WTC11 (cell line): Measurements from ENCODE around the gene CFAP92. TPM values are rescaled to one million over a fixed set of nuclear protein-coding genes. Genes with fewer than 3 reads are reported as not detected.

Experiments used
- ATAC-seq: fragments of 200-7000 bp; cut with Tn5 transposase; 2 replicates; pipeline ENCODE4 v1.10.0; 2021; ENCODE audit warnings: mild to moderate bottlenecking, moderate library complexity
- CTCF ChIA-PET: fragments of 300-600 bp; sonication (Branson Sonifier 250); formaldehyde crosslinking; loops from one replicate; lab custom pipeline; 2021; ENCODE audit warnings: antibody characterized with exemption; lab: Charles Lee
- POLR2A ChIA-PET: fragments of 350-600 bp; sonication (Branson Sonifier 250); formaldehyde crosslinking; loops from one replicate; lab custom pipeline; 2021; ENCODE audit warnings: antibody characterized with exemption; lab: Charles Lee
- DNase-seq: peaks from one replicate; pipeline ENCODE4 v3.0.0; 2021; ENCODE audit warnings: low spot score
- H3K27ac Mint-ChIP-seq: 2 replicates; pipeline ENCODE4 v1.8.0; 2021; ENCODE audit warnings: mixed read lengths
- H3K27me3 Mint-ChIP-seq: 2 replicates; pipeline ENCODE4 v1.8.0; 2021; ENCODE audit warnings: low read depth, mild to moderate bottlenecking, moderate library complexity, mixed read lengths
- H3K36me3 Mint-ChIP-seq: 2 replicates; pipeline ENCODE4 v1.8.0; 2021; ENCODE audit warnings: mixed read lengths
- H3K4me1 Mint-ChIP-seq: 2 replicates; pipeline ENCODE4 v1.8.0; 2022; ENCODE audit warnings: mixed read lengths
- H3K4me3 Mint-ChIP-seq: 2 replicates; pipeline ENCODE4 v1.8.0; 2021; ENCODE audit warnings: mild to moderate bottlenecking, moderate library complexity, mixed read lengths
- H3K9me3 Mint-ChIP-seq: 2 replicates; pipeline ENCODE4 v1.8.0; 2021; ENCODE audit warnings: mixed read lengths
- AFF4 ChIP-seq: sonication (generic); formaldehyde crosslinking; IDR thresholded peaks from 2 replicates; pipeline ENCODE4 v1.8.1; 2023; ENCODE audit warnings: mild to moderate bottlenecking, missing genetic modification reagents, borderline replicate concordance
- CDX4 ChIP-seq: fragments of 250-450 bp; sonication (Bioruptor Pico); IDR thresholded peaks from 2 replicates; pipeline ENCODE4 v1.9.0; 2021; ENCODE audit warnings: moderate library complexity, mild to moderate bottlenecking, inconsistent platforms, borderline replicate concordance
- FOXP1 ChIP-seq: sonication (generic); formaldehyde crosslinking; IDR thresholded peaks from 2 replicates; pipeline ENCODE4 v1.8.0; 2022; ENCODE audit warnings: missing genetic modification reagents, mild to moderate bottlenecking, moderate library complexity, borderline replicate concordance
- GABPB1 ChIP-seq: sonication (generic); formaldehyde crosslinking; IDR thresholded peaks from 2 replicates; pipeline ENCODE4 v1.8.1; 2023; ENCODE audit warnings: mild to moderate bottlenecking, missing genetic modification reagents
- PRRX2 ChIP-seq: fragments of 250-450 bp; sonication (Bioruptor Pico); IDR thresholded peaks from 2 replicates; pipeline ENCODE4 v1.8.0; 2021; ENCODE audit warnings: mild to moderate bottlenecking
- SMAD4 ChIP-seq: sonication (generic); formaldehyde crosslinking; IDR thresholded peaks from 2 replicates; pipeline ENCODE4 v1.8.0; 2022; ENCODE audit warnings: mild to moderate bottlenecking, missing genetic modification reagents
- USF2 ChIP-seq: sonication (generic); formaldehyde crosslinking; IDR thresholded peaks from 2 replicates; pipeline ENCODE4 v1.8.1; 2023; ENCODE audit warnings: mild to moderate bottlenecking, missing genetic modification reagents, moderate library complexity
- ZNF121 ChIP-seq: sonication (generic); formaldehyde crosslinking; IDR thresholded peaks from 2 replicates; pipeline ENCODE4 v1.8.0; 2023; ENCODE audit warnings: missing genetic modification reagents
- ZNF281 ChIP-seq: sonication (generic); formaldehyde crosslinking; IDR thresholded peaks from 2 replicates; pipeline ENCODE4 v1.8.0; 2023; ENCODE audit warnings: mild to moderate bottlenecking, missing genetic modification reagents
- total RNA-seq: library from RNA; stranded (reverse); gene quantifications from 3 replicates; pipeline ENCODE4 v1.2.3, GENCODE V29; 2021
- TF ChIP-seq, protein P1 (sequence below): fragments of 250-450 bp; sonication (Bioruptor Pico); IDR thresholded peaks from 2 replicates; pipeline ENCODE4 v1.9.0; 2021; ENCODE audit warnings: mild to moderate bottlenecking, borderline replicate concordance
- TF ChIP-seq, protein P2 (sequence below): sonication (generic); formaldehyde crosslinking; IDR thresholded peaks from 2 replicates; pipeline ENCODE4 v1.8.0; 2023; ENCODE audit warnings: missing genetic modification reagents, mild to moderate bottlenecking, borderline replicate concordance
- TF ChIP-seq, protein P3 (sequence below): sonication (generic); formaldehyde crosslinking; IDR thresholded peaks from 2 replicates; pipeline ENCODE4 v1.8.1; 2022; ENCODE audit warnings: missing genetic modification reagents, borderline replicate concordance
- TF ChIP-seq, protein P4 (sequence below): sonication (generic); formaldehyde crosslinking; IDR thresholded peaks from 2 replicates; pipeline ENCODE4 v1.8.0; 2022; ENCODE audit warnings: missing genetic modification reagents

Gene CFAP92
- total RNA-seq, 1 experiment from 2014 or later: 2.9 TPM

GRCh38 chr3:129033151-129033550 lies 39.3 kb upstream of the CFAP92 start:
- Mint-ChIP-seq H3K4me3 (no peak overlapping the region), H3K27ac (no peak overlapping the region), H3K36me3 (no peaks in the 10 kb centered on the region), H3K9me3 (no peaks in the 10 kb centered on the region; the same call in 1 of the 2 replicates), H3K27me3 (peaks cover 17% of the 10 kb centered on the region), H3K4me1 (no peaks in the 10 kb centered on the region)
- DNase-seq (no peak), ATAC-seq (no peak)
- POLR2A ChIA-PET: no interaction called here
- CTCF ChIA-PET: interaction anchor here (3.6 kb wide), 1 partner anchor 63 kb away, joined by 13 read pairs; no protein-coding TSS in a partner anchor
- no peak for TF ChIP-seq FOXP1 (CRISPR knock-in tag)
- TF ChIP-seq, protein P1, sequence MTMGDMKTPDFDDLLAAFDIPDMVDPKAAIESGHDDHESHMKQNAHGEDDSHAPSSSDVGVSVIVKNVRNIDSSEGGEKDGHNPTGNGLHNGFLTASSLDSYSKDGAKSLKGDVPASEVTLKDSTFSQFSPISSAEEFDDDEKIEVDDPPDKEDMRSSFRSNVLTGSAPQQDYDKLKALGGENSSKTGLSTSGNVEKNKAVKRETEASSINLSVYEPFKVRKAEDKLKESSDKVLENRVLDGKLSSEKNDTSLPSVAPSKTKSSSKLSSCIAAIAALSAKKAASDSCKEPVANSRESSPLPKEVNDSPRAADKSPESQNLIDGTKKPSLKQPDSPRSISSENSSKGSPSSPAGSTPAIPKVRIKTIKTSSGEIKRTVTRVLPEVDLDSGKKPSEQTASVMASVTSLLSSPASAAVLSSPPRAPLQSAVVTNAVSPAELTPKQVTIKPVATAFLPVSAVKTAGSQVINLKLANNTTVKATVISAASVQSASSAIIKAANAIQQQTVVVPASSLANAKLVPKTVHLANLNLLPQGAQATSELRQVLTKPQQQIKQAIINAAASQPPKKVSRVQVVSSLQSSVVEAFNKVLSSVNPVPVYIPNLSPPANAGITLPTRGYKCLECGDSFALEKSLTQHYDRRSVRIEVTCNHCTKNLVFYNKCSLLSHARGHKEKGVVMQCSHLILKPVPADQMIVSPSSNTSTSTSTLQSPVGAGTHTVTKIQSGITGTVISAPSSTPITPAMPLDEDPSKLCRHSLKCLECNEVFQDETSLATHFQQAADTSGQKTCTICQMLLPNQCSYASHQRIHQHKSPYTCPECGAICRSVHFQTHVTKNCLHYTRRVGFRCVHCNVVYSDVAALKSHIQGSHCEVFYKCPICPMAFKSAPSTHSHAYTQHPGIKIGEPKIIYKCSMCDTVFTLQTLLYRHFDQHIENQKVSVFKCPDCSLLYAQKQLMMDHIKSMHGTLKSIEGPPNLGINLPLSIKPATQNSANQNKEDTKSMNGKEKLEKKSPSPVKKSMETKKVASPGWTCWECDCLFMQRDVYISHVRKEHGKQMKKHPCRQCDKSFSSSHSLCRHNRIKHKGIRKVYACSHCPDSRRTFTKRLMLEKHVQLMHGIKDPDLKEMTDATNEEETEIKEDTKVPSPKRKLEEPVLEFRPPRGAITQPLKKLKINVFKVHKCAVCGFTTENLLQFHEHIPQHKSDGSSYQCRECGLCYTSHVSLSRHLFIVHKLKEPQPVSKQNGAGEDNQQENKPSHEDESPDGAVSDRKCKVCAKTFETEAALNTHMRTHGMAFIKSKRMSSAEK (CRISPR knock-in tag): no peak
- TF ChIP-seq, protein P2, sequence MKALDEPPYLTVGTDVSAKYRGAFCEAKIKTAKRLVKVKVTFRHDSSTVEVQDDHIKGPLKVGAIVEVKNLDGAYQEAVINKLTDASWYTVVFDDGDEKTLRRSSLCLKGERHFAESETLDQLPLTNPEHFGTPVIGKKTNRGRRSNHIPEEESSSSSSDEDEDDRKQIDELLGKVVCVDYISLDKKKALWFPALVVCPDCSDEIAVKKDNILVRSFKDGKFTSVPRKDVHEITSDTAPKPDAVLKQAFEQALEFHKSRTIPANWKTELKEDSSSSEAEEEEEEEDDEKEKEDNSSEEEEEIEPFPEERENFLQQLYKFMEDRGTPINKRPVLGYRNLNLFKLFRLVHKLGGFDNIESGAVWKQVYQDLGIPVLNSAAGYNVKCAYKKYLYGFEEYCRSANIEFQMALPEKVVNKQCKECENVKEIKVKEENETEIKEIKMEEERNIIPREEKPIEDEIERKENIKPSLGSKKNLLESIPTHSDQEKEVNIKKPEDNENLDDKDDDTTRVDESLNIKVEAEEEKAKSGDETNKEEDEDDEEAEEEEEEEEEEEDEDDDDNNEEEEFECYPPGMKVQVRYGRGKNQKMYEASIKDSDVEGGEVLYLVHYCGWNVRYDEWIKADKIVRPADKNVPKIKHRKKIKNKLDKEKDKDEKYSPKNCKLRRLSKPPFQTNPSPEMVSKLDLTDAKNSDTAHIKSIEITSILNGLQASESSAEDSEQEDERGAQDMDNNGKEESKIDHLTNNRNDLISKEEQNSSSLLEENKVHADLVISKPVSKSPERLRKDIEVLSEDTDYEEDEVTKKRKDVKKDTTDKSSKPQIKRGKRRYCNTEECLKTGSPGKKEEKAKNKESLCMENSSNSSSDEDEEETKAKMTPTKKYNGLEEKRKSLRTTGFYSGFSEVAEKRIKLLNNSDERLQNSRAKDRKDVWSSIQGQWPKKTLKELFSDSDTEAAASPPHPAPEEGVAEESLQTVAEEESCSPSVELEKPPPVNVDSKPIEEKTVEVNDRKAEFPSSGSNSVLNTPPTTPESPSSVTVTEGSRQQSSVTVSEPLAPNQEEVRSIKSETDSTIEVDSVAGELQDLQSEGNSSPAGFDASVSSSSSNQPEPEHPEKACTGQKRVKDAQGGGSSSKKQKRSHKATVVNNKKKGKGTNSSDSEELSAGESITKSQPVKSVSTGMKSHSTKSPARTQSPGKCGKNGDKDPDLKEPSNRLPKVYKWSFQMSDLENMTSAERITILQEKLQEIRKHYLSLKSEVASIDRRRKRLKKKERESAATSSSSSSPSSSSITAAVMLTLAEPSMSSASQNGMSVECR (CRISPR knock-in tag): no peak
- no peak for TF ChIP-seq ZNF121
- no peak for TF ChIP-seq SMAD4 (CRISPR knock-in tag)
- no peak for TF ChIP-seq GABPB1
- no peak for TF ChIP-seq CDX4 (CRISPR knock-in tag)
- TF ChIP-seq USF2 (CRISPR knock-in tag): no peak
- no peak for TF ChIP-seq ZNF281 (CRISPR knock-in tag)
- TF ChIP-seq AFF4 (CRISPR knock-in tag): no peak
- TF ChIP-seq, protein P3, sequence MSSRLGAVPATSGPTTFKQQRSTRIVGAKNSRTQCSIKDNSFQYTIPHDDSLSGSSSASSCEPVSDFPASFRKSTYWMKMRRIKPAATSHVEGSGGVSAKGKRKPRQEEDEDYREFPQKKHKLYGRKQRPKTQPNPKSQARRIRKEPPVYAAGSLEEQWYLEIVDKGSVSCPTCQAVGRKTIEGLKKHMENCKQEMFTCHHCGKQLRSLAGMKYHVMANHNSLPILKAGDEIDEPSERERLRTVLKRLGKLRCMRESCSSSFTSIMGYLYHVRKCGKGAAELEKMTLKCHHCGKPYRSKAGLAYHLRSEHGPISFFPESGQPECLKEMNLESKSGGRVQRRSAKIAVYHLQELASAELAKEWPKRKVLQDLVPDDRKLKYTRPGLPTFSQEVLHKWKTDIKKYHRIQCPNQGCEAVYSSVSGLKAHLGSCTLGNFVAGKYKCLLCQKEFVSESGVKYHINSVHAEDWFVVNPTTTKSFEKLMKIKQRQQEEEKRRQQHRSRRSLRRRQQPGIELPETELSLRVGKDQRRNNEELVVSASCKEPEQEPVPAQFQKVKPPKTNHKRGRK (CRISPR knock-in tag): no peak
- TF ChIP-seq PRRX2 (CRISPR knock-in tag): no peak
- TF ChIP-seq, protein P4, sequence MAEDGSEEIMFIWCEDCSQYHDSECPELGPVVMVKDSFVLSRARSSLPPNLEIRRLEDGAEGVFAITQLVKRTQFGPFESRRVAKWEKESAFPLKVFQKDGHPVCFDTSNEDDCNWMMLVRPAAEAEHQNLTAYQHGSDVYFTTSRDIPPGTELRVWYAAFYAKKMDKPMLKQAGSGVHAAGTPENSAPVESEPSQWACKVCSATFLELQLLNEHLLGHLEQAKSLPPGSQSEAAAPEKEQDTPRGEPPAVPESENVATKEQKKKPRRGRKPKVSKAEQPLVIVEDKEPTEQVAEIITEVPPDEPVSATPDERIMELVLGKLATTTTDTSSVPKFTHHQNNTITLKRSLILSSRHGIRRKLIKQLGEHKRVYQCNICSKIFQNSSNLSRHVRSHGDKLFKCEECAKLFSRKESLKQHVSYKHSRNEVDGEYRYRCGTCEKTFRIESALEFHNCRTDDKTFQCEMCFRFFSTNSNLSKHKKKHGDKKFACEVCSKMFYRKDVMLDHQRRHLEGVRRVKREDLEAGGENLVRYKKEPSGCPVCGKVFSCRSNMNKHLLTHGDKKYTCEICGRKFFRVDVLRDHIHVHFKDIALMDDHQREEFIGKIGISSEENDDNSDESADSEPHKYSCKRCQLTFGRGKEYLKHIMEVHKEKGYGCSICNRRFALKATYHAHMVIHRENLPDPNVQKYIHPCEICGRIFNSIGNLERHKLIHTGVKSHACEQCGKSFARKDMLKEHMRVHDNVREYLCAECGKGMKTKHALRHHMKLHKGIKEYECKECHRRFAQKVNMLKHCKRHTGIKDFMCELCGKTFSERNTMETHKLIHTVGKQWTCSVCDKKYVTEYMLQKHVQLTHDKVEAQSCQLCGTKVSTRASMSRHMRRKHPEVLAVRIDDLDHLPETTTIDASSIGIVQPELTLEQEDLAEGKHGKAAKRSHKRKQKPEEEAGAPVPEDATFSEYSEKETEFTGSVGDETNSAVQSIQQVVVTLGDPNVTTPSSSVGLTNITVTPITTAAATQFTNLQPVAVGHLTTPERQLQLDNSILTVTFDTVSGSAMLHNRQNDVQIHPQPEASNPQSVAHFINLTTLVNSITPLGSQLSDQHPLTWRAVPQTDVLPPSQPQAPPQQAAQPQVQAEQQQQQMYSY (CRISPR knock-in tag): no peak
